NCI-H2107 treated with DMSO at 0.1 percent for 48 hours (cell line): ENCODE data around the gene NRG2.
A peak's percentile ranks its signal among the peaks of the same experiment; 100 is the strongest.

Experiments
- DNase-seq: peaks from one replicate; lab custom pipeline; 2025; ENCODE audit not compliant: unreplicated experiment; lab: John Stamatoyannopoulos, UW

Gene NRG2

DNA sequence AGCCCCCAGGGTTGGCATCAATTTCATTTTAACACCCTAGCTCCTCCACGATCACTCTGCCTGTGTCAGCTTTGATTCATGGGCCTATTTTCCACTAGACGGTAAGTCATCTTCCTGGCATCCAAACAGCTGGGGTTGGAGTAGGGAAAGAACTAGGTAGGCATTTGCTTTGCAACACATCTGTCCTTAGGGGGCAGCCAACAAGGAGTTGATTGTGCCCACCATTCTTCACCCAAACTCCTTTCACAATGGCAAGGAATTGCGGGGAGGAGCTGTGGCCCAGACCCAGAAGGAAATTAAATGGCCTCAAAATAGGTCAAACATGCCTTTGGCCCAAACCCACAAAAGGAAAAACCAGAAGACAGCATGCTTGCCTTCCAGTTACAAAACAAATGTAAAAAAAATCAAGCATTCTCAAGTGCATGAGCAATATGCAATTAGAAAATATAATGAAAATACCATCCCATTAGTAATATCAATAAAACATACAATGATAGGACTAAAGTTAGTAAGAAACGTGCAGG lies 71.8 kb downstream of the NRG2 start:
- DNase-seq, result no peak

DNA sequence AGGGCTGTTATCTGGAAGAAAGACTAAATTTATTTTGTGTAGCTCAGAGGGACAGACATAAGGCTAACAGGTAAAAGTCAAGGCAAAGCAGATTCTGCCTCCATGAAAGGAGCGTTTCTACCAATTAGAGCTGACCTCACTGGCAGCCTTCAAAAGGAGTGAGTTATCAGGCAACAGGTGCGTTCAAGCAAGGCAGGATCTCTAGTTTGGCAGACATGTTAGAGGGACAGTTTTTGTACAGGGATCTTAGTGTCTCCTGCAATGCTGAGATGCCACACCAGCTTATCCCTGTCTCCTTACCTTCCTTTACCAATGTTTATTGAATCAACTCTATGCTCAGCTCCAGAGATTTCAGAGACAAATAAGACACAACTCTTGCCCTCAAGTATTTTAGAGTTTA lies 73.8 kb downstream of the NRG2 start:
- DNase-seq, result no peak

DNA sequence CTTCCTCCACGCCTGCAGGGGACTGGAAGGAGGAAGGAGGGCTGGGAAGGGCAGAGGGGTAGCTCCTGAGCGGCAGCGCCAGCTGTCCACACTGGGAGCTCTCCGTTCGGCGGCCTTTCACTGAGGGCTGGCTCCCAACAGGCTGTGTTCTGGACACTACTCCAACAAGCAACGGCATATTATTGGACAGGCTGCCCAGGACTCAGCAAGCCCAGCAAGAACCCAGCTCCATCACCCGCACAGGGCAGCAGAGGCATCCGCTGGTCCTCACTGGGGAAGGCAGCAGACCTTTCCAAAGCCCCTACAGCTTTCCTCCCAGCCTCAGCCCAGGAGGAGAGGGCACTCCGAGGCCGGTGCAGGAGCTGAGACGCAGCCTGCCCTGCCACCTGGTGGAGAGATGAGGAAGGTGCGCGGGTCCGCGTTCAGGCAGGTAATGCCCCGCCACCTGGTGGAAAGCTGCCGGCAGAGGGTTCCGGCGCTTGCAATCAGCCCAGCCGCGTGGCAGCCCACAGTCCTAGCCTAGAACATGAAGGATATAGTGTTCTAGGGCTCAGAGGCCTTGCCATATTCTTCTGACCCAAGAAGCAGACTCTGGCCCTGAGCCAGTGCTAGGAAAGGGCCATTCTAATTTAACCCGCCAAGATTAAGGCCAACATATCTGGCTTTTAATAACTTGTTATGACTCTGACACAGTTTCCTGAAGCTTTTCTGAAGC lies 74.4 kb downstream of the NRG2 start:
- DNase-seq, result peak; percentile 44

DNA sequence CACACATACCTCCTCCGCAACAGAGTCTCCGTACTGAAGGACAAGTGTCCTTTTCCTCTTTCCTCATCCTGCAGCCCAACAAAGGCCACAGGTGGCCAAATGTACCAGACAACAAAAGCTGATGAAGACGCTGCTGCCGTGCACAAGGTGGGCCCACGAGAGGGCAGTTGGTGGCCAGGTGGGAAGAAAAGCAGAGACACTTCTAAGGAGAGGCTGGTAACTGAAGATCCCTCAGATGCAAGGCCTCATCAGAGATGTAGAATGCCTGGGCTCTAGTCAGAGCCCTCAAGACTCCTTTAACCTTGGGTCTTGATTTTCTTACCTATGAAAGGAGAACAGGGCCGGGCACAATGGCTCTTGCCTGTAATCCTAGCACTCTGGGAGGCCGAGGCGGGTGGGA lies 75.7 kb downstream of the NRG2 start:
- DNase-seq, result no peak

DNA sequence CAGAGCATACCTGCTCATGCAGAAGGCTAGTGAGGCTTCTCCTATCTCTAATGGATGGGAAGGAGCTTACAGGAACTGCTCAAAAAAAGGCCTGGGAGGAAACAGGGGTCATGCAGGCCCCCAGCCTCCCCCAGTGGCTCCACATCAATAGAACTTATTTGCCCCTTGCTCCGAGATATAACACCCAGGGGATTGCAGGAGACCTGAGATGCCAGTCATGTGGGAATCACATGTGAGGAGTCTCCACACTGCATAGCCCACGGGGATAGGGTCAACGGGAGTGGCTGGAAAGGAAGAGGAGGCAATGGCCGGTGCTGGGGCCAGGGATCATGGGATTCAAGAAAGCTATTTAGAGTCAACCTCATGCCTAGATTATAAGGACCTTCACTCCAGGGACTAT lies 76.2 kb downstream of the NRG2 start:
- no peak for DNase-seq

DNA sequence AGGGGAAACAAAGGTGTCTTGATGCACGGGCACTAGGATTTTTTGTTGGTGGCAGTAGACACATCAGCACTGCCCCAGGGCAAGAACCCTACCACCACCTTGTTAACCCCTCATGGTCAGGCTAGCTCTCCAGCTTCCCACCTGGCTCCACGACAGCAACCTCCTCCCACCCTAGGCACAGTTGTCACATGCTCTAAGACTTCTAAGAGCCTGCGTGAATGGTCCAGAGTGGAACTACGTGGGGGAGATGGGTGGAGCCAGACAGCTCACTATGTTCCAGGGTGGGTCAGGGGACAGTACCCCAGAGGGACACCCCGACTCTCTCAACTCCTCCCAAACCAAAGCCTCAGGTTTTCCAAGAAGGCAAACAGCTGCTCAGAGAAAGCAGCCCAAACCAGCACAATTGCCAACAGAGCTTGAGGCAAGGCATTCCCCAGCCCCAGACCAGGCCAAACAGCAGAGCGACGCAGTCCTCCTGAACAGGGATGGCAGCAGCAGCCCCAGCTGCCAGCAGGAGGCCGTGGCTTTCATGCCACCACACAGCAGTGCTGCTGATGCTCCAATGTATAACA lies 78.0 kb downstream of the NRG2 start:
- no peak for DNase-seq

DNA sequence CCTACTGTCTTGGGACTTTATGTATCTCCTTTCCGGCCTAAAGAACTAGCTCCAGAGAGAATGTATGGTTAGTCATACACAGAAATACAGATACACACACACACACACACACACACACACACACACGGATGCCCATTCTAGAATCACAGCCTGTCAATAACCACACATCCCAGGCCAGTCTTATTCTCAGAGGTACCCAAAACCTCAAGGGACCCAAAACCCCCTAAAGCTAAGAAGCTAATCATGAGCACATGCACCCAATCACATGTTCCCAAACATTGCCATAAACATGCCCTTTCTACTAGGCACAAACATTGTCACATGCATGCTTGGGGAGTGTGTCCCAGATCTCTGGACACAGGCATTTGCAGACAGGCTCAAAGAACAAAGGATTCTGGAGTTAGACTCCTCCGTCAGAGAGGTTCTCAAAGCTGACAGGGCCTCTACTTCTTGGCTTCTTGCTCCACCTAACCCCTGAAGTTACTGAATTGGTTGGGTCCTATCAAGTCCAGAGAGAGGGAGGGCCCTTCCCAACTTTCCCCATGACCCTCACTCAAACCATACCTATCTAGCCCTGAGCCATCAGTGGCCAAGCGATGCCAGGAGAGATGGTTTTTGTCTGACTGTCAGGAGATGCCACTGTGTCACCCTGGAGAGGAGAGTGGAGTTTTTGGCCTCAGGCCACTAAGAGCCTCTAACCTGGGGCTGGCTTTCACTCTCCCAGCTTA lies 78.7 kb downstream of the NRG2 start:
- DNase-seq, result no peak

DNA sequence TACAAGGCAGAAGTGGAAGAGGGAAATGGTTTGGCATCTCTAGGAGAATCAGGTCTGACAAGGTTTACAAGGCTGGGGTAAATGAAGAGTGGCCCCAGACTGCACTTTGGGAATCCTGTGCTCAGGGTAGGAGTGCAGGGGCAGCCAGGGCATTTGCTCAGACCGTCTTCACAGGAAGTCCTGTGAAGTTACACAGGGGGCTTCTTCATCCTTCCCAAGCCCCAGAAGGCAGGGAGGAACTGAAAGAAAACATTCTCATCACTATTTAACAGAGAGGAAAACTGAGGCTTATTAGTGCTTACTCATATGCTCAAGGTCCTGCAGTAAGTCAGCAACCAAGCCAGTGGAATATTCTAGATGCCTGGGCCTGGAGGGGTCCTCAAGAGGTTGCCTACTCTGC lies 80.7 kb downstream of the NRG2 start:
- DNase-seq, result no peak

DNA sequence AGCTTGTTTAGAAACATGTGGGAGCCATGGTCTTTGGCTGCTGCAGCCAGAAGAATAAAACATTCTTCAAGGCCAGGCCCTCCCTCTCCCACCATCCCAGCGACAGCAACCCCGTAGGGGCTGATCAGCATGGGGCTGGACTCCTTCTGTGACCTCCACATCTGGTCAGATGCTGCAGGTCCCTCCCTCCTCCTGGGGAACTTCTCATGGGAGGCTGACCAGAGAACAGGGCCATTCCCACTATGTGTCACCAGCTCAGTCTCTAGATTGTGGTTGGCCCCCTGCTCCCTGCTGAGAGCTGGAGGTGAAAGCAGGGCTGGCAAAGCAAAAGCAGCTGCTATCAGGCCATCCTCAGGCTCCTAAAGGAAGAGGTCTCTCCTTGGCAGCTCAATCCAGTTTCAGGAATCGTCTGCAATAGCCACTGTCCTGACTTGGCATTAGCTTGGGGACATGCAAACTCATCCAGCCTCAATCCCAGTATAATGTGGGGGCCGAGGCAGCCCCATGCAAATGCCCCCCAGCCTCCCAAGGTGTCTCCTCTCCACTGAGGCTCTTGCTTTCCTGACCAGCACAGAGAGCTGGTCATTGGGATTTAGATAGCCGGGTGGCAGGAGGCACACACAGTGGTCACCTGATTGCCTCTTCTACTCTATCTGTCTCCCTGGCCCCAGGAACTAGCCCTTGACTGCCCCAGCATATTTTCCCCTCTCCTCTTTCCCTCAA lies 81.5 kb downstream of the NRG2 start:
- DNase-seq, result no peak

DNA sequence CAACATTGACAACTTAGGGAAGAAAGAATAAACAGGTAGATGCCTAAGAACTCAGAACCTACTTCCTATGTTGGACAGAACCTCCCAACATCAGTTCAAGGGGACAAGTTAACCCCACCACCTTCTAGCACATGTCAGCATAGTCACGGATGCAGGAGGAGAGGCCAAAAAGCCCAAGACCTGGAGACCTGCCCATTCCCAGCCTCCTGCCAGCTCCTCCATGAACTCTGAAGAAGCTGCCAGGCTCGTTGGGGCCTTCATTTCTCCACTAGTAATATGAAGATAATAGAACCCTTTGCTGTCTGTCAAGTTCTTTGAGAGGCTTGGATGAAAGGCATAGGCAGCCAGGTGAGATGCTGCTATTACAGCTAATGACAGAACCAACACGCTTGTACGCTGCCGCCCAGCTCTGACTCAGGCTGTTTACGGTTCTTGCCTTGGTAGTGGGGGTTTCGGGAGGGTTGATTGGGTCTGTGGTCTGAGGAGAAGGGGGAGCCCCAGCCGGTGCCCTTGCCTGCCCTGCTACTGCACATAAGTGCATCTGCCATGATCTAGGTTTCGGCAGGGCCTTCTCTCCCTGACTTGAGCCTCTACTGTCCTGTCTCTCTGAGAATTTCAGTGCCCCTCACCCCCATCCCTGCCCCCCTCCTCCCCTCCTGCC lies 82.2 kb downstream of the NRG2 start:
- no peak for DNase-seq

DNA sequence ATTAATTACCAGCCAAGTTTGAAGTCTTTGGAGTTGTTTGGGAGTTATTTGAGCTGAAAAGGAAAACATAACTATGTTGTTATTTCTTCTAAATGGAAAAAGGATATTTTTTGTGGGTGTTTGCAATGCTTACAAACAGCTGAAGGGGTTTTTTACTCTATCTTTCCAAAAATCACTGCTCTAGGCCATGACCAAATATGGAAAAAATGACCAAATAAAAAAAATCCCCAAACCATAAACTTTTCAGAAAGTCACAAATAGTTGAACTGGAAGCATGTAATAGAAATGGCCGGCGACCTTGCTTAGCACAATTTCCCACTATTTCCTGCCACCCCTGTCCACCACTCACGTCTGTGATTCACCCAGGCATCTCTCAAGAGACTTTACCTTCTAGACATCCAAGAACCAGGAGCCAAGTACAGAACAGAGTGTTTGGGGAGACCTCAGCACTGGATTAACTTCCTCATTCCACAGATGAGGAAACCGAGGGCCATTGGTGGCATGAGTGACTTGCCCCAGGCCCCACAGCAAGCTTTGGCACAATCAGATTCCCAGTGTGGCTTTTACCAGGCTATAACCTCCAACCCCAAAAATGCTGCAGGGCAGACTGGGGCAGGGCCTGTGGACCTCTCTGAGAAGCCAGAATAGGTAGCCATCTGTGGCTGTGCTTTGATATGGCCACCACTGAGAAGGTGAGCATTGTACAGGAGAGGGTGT lies 84.5 kb downstream of the NRG2 start:
- no peak for DNase-seq

DNA sequence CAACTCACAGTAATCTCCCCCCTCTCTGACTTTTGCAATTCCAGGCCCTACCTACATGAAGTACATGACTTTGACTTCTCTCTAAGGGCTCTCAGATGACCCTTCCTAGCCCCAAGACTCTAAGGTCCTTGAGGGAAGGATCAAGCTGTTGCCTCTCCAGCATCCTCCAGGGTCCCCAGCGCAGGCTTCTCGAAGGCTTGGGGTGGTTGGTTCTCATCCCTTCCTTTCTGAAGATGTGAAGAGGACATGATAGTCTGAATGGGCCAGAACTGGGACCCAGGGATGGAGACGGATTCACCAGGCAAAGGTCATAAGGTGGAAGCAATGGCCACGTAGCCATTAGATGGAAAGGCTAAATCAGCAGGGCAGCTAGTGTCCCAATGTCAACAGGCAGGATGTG lies 86.8 kb downstream of the NRG2 start:
- DNase-seq, result no peak

DNA sequence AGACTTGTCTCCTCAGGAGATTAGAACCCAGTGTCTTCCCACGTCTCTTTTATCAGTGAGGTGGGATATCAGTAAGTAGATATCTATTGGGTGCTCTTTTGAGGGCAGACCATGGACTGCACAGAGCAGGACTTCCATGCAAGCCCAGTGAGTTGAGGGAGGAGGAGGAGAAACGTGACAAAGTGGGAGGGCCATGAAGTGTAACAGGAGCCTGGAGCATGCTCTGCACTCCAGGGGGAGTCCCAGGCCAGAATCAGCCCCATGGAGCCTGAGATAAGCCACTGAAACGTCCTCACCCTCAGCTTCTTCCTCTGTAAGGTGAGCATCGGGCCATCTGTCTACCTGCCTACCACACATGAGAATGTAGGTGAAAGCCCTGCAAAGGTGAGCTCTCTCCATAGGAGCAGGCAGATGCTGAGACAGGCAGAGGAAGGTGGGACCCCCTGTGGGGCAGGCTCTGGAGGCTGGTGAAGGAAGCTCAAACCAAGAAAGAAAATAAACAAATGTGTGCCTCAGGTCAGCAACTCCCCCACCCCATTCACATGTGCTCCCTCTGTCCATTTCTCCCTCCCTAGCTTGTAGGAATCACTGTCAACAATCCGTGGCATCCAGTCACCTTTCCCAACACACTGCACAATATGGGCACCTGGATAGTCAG lies 87.4 kb downstream of the NRG2 start:
- DNase-seq, result no peak

DNA sequence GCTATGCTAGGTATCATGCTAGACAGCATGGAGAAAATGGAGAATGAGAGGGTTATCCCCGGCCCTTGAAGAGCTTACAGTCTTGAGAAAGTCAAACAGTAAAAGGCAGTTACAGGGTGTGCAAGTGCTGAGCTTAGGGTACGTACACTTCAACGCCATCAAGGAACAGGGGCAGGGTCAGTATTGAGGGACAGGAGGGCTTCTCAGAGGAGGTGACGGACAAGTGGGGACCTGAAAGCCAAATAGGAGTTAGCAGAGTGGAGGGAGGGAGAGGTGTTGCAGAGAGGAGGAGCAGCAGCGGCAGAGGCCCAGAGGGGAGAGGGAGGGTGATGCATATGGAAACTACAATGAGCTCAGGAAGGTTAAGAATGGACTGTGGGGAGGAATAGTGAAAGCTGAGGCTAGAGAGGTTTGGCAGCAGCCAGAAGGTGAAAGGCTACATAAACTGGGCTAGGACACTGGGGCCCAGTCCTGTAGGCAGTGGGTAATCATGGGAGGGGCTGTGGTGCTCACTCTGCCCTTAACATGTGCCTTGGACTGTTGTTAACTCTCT lies 88.0 kb downstream of the NRG2 start:
- DNase-seq, result no peak

DNA sequence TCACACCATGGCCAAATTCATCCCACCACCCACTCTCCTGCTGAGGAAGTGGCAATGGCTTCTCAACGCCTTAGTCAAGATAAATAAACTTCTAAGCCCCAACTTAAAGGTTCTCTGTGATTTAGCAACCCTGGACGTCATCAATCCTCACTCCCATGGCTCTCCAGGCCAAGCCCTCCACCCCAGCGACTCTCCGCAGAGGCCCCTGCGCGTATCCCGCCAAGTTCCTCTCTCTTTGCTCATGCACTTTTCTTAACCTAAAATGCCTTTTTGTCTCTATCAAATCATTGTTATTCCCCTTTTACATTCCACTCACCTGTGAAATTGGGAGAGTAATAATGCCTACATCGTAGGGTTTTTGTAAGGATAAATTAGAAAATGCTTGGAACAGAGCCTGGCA lies 88.6 kb downstream of the NRG2 start:
- no peak for DNase-seq

DNA sequence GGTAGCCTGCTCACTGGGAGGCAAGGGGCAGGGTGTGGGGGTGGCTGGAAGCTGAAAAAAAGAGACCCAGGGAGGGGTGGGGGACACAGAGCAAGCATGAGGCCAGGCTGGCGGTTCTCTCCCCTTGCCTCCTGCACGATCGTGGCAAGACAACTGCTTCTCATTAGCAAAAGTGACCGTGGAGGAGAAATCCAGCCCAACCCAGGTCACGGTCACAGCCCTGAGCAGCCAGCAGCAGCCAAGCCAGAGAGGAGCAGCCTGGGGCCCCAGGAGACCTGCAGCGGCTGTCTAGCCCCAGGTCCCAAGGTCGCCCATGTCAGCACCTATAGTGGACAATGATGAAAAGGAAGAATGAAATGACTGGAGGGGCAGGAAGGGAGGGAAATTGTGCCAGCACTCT lies 89.1 kb downstream of the NRG2 start:
- DNase-seq, result no peak

DNA sequence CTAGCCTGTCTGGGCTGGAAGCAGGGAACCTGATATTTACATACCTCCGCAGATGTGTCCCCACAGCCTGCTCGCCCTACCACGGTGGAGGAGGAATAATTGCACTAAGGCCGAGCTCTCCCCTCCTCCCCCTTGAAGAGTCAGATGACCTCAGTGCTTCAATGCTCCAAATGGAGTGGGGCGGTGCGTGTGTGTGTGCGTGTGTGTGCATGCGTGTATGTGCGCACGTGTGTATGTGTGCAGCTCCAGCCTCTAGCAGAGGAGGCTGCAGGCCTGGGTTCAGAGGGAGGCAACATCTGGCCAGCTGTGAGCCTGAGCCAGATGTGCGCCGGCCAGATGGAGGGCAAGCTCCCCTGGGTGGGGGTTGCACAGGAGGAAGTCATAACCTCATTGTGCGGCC lies 90.5 kb downstream of the NRG2 start:
- DNase-seq, result no peak

DNA sequence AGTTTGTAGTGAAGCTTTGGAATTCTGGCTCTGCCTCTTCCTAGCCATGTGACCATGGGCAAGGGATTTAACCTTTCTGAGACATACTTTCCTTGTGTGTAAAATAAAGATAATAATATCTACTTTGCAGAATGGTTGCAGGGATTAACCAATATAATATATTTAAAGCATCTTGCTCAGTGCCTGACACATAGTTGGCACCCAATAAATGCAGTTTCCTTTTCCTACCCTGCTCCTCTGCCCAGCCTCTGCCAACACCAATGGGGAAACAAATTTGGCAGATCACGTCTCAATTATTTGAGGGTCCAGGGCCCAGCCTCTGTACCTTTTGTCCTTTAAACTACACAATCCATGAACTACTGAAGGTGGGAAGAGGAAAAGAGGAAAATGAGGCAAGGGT lies 91.1 kb downstream of the NRG2 start:
- DNase-seq, result no peak

DNA sequence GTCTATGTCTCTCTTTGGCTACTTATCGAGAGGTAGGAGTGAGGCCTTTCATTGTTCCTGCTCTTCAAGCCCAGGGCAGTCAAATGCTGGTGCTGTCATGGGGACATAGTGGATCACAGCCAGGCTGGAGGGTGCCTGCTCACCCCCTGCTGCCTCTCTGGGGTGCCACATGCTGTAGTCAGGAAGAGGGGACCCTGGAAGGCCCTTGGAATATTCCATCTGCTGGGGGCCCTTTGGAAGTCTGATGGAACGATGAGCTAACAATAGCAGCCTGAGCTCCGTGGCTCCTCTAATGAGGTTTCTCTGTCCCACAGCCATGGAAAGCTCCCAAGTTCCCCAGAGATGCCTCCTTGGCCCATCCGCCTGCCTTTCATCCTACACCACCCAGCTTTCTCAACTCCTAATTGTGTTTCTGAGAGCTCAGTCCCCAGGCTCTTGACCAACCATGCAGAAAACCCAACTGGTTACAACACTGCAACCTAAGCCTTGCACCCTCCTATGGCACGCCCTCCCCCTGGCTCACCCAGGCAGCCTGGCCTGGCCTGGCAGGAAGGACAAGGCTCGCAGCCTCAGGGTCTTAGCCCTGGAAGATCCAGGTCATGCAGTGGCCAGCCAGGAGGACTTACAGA lies 91.7 kb downstream of the NRG2 start:
- no peak for DNase-seq
